HG03521 (cell line): Measurements from ENCODE around the gene EBLN1.
A peak's percentile ranks its signal among the peaks of the same experiment; 100 is the strongest.

Source experiments
- ATAC-seq: cut with Tn5 transposase; IDR thresholded peaks from one replicate; pipeline ENCODE4 v1.9.1; 2021; ENCODE audit warnings: mild to moderate bottlenecking, moderate library complexity; ENCODE audit not compliant: unreplicated experiment

EBLN1 gene

DNA sequence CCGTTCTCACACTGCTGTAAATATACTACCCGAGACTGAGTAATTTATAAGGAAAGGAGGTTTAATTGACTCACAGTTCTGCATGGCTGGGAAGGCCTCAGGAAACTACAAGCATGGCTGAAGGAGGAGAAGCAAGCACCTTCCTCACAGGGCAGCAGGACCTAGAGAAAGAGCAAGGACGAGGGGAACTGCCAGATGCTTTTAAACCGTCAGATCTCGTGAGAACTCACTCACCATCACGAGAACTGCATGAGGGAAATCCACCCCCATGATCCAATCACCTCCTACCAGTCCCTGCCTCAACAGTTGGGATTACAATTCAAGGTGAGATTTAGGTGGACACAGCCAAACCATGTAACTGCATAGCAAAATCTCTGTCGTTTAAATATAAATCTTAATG, at the start of gene EBLN1:
Gene EBLN1, minus strand, starts transcription at position 174 of the 400 bp plus-strand sequence. CDS start 8,032 bp downstream, outside the sequence.
- no peak for ATAC-seq

DNA sequence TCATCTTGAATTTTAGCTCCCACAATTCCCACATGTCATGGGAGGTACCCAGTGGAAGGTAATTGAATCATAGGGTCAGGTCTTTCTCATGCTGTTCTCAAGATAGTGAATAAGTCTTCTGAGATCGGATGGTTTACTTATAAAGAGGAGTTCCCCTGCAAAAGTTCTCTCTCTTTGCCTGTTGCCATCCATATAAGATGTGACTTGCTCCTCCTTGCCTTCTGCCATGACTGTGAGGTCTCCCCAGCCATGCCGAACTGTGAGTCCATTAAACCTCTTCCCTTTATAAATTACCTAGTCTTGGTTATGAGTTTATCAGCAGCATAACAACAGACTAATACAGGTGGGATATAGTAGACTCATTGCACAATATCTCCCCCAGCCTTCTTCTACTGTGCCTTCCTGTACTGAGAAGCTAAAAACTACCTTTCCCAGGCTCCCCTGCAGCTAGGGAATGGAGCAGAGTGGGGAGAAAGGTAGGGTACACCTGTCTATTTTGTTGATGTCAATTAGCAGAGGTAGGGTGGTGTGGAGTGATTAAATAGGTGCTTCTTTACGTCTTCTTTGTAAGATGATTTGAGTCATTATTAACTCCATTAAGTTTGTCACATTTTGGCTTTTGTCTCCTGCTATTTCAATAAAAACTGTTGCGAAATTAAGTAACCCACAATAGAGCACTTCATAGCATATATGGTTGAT, 48.2 kb upstream of the EBLN1 start:
- no peak for ATAC-seq

- no peak for ATAC-seq
Measured at GRCh38 chr10:22263106-22263505, 45.3 kb upstream of the EBLN1 start.

DNA sequence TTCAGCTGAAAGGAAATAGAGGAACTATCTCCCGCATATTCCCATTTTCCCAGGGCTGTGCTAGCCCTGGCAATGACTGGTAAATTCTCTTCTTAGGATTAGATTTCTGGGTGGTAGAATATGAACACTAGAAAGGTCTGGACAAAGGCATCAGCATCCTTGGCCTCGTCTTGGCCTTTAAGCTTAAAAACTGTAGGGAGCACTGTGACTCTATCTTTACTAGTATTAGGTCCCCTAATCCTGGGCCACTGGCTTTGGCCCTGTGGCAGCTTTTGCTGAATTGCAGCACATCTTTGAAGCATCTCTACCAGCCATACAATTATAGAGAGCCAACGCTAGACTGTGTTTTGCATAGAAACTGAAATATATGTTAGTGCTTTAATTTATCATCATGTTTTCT, 41.5 kb upstream of the EBLN1 start:
- ATAC-seq, result no peak

DNA sequence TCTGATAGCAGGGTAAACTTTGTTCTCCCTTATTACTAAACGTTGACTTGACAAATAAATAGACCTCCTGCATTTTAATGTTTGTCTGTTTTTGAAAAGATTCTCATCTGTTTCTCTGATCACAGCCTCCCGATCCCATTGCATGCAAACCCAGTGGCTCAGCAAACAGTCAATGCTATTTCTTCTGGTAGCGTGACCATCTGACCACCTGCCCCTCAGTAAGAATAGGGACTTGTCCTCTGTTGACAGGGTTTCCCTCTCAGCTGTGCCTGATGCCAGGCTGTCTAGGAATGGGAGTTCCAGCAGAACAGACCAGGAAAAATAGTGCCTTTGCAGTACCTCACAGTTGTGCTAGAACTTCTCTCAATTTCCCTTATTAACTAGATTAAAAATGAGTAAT, 40.7 kb upstream of the EBLN1 start:
- ATAC-seq, result no peak

DNA sequence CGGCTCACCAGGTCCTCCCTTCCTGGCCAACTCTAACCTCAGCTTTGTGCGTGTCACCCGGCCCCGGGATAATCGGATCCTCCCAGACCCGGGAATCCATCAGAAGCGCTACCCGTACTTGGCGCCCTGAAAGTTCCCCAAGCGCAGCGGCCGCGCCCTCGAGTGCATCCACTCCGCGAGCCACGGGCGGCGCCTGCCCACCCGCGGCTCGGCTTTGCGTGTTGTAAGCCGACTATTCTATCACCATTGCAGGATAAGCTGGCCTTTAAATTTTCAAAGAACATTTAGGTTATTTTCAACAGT, 35.7 kb upstream of the EBLN1 start:
- no peak for ATAC-seq

- ATAC-seq, result peak; percentile 31
Measured at GRCh38 chr10:22252801-22253579, 35.2 kb upstream of the EBLN1 start.

GRCh38 chr10:22252224-22252800, 34.5 kb upstream of the EBLN1 start:
- peak; percentile 49 for ATAC-seq

- ATAC-seq, result peak; percentile 42
Measured at GRCh38 chr10:22251751-22252223, 34.0 kb upstream of the EBLN1 start.

- ATAC-seq, result no peak
Measured at GRCh38 chr10:22250897-22251660, 33.3 kb upstream of the EBLN1 start.

DNA sequence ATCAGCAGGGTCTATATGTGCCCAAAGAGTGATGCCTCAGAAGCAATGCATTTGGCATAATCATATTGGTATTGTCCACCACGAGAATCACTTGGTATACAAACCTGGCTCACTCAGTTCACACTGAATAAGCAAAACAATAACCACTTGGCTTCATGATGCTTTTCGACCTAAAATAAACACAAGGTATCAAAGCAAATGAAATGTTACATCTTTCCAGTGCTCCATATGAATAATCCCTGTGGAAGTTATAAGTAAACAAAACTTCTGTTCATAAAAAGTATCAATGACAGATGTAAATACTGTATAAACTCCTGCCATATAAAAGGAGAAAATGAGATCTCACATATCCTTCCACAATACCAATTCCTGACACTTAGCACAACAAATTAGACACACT, 29.8 kb upstream of the EBLN1 start:
- ATAC-seq, result no peak

- ATAC-seq, result no peak
Measured at GRCh38 chr10:22246680-22247391, 29.0 kb upstream of the EBLN1 start.

DNA sequence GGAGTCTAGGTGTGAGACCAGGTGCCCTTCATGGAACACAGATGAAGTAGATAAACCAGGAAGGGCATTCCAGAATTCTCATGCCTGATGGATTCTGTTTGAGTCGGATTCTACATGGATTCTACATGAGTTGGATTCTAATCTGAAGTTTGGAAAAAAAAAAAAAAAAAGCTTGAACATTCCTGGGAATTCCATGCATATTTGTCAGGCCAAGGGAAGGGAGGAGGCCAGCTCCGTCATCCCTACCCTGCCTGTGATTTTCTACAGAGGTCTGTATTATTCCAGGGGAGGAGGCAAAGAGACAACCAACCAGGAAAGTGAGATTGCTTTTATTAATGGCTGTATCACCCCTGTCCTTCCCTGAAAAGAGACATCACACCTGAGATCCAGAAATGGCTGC, 27.8 kb upstream of the EBLN1 start:
- no peak for ATAC-seq

DNA sequence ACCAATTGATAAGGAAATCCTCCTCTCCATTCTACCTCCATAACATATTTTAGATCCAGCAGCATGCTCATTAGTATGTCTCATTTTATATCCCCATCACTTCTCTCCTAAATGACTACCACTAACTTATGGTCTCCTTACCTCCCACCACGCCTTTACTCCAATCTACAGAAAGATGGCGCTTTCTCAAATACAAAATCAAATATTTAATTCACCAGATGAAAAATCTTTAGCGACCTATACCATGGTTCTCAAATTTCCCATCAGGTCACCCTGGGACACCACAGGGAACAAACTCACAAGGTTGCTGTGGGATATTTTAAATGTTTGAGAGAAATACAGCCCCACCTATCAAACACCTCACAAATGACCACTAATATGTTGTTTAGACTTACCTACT, 27.0 kb upstream of the EBLN1 start:
- ATAC-seq, result no peak

DNA sequence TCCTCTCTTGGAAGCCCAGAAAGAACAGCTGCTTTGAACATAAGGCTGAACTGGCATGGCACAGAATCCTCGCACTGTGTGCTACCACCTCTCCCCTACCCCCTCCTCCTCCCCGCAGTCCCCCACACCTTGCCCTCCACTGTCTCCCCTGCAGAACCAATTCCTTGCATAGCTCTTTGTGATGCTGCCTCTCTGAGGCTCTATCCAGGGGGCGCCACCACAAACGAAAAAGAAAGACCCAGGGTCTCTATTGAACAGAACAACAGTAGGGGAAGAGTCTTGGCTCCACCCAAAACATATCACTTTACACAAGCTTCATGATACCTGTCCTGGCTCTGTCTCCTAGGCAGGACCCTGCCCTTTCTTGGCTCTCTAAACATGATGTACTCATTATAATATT, 26.2 kb upstream of the EBLN1 start:
- ATAC-seq, result no peak

DNA sequence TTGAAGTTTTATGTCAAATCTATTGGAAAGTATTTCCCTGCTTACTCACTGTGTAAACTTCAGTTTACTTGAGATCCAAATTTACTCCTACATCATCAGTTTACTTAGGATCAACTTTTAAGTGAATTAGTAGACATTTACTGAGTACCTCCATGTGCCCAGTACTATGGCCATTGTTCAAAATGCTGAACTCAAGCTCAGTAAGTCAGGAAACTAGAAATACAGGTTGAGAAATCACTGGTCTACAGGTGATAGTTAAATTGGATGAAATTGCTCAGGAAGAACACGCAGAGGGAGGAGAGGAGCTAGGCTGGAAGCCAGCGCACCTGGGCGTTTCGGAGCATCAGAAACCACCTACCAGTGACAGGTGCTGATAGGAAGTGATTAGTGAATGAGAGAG, 25.5 kb upstream of the EBLN1 start:
- ATAC-seq, result no peak

DNA sequence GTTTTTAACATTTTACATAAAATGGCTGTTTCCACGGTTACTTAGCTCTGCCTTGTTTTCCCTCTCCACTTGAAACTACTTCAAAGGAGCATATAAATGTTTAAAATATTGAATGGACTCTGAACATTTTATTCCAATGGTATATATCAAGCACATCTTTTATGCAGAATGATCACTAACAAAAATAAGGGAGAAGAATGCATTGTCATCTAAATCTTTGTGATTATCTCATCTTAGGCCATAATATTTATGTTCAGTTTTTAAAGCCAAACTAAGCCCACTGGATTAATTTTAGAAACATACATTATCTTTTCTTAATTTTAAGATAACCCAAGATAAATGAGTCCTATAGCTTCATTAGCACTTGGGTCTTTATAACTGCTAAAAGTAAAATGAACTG, 13.4 kb upstream of the EBLN1 start:
- ATAC-seq, result no peak

- no peak for ATAC-seq
Measured at GRCh38 chr10:22230158-22230833, 12.5 kb upstream of the EBLN1 start.

- ATAC-seq, result no peak
Measured at GRCh38 chr10:22229802-22230157, 12.0 kb upstream of the EBLN1 start.
